Cardiac septum (tissue), 1 donor: Measurements from ENCODE around the gene KRT37. TPM values are rescaled to one million over a fixed set of nuclear protein-coding genes. Genes with fewer than 3 reads are reported as not detected.

Experiments
- DNase-seq: peaks from one replicate; pipeline ENCODE4 v3.0.0-alpha.2; 2020; ENCODE audit warnings: low spot score
- intact Hi-C: fragments of 100-400 bp; cut with DNase I; formaldehyde crosslinking; loops from one replicate; pipeline ENCODE4 v1.14.0; 2022
- long read RNA-seq: library from polyadenylated mRNA; unstranded; transcript quantifications from one replicate; pipeline ENCODE4 v2.0.0, GENCODE V29; 2021
- total RNA-seq: library from RNA; stranded (reverse); fragmentation: NEBNext Ultra II Directional; extraction: Animal tissue kit (Norgen Biotek cat#: 25700); gene quantifications from one replicate; pipeline ENCODE4 v1.2.1, GENCODE V29; 2021
- donor health status: DM: no; HTN: no; CAD: no.

The KRT37 gene
- total RNA-seq: not detected
- long read RNA-seq: 0 reads

DNA sequence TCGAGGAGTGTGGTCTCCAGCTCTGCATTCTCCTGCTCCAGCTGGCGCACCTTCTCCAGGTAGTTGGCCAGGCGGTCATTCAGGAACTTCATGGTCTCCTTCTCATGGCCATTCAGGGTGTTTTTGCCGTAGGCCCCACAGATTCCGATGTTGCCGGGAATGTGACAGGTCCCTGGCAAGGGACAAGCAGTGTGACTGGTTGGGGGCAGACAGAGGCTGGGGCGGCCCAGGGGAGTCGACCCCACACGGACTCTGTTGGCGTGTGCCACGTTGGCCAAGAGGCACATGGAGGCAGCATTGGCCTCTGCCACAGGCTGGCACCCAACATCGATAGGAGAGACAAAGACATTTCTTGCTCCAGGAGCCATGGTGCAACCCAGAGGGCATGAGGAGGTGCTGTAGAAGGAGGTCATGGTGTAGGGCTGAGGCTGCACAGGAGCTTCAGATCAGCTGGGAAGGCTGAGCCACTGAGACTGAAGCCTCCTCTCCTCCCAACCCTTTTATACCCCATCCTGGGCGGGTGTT is at the start of gene KRT37:
Gene KRT37 (minus strand): TSS at position 475 of the 525 bp plus-strand sequence. CDS start 62 bp downstream, at position 413.
- intact Hi-C loops: no loop called here
- DNase-seq: no peak

GRCh38 chr17:41468346-41468745 is 44.0 kb upstream of the KRT37 start:
- intact Hi-C loops: no loop called here
- DNase-seq: no peak

DNA sequence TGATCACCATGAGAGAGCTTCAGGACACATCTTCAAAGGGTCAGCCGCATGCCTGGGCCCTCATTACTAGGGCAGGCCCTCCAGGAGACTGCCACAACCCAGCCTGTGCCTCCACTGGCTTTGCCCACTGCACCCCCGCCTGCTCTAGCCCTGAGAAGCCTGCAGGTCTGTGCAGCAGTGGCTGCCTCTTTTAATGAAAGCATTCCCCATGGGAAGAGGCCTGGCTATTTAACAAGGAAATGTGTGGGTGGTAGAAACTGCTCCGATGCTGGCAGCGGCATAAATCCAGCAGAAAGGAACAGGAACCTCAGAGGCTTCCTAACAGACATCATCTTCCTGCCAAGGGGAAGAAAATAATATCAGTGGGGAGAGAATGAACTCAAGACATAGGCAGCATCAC is 43.2 kb upstream of the KRT37 start:
- intact Hi-C loops: no loop called here
- no peak for DNase-seq

DNA sequence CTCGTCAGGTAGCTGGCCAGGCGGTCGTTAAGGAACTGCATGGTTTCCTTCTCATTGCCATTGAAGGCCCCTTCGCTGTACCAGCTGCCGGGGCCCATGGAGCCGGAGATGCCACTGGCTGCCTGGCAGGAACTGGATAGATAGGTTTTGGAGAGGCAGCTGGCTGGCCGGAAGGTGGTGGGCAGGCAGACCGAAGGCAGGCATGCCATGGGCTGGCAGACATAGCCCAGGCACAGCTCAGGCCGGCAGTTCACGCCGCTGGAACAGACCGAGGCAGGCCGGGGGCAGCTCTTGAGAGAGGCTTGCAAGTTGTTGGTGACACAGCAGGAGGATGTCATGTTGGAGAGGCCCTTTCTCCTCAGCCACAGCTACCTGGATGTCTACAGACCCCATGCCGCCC is 42.6 kb upstream of the KRT37 start, which contains the start of gene KRT32:
Gene KRT32 (minus strand): TSS at position 399 of the 400 bp plus-strand sequence. CDS start 61 bp downstream, at position 338.
- DNase-seq: no peak

GRCh38 chr17:41464682-41465081 is 40.3 kb upstream of the KRT37 start:
- intact Hi-C loops: loop anchor here (2.0 kb wide), 1 partner anchor 162 kb away; the partner anchor contains the start of gene KRTAP29-1
- no peak for DNase-seq

More for the DNA sequence above, 42.6 kb upstream of the KRT37 start, which contains the start of gene KRT32:
- intact Hi-C loops: no loop called here

DNA sequence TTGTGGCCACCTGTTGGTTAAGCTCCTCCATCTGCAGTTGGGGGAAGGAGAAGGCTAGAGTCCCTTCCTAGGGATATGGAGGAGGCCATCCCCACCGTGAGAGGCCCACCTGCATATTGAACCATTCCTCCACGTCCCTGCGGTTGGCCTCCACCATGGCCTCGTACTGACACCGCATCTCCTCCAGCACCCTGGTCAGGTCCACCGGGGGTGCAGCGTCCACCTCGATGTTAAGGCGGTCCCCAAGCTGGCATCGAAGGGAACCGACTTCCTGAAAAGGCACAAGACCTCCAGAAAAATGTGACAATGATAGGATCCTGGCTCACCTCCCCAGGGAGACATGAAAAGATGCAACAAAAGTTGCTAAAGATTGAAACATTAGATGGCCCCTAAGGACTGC is 39.8 kb upstream of the KRT37 start:
- intact Hi-C loops: loop anchor here (2.0 kb wide), 1 partner anchor 161 kb away; the partner anchor contains the start of gene KRTAP29-1
- no peak for DNase-seq

DNA sequence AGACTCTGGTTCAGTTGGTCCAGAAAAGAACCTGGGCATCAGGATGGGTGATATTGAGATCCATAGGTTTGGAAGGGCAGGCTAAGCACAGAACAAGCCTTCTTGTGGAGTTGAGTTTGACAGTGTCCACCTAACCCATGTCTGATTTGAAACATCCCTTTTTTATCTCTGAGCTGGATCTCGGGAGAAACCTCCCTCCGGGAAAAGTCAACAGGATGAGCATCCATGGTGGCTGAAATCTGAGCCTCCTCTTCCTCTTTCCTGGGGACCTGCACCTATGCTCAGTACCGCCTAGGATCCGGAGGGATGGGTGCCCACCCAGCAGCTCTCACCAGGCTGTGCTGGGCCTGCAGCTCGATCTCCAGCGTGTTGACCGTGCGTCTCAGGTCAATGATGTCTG is 39.4 kb upstream of the KRT37 start:
- intact Hi-C loops: loop anchor here (2.0 kb wide), 1 partner anchor 161 kb away; the partner anchor contains the start of gene KRTAP29-1
- DNase-seq: no peak

DNA sequence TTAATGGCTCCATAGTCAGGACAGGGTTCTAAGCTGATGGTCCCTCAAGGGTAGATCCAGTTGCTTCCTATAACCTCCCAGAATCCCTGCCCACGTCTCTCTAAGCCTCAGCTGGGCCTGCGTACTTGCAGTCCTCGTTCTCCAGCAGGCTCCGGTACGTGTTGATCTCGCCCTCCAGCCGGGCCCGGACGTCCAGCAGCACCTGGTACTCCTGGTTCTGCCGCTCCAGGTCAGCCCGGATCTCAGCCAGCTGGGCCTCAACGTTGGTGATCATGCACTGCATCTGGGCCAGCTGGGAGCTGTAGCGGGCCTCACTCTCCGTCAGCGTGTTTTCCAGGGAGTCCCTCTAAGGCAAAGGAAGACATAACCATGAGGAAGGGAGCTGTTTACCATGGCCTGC is 38.3 kb upstream of the KRT37 start:
- intact Hi-C loops: no loop called here
- DNase-seq: no peak

GRCh38 chr17:41457676-41458075 is 33.3 kb upstream of the KRT37 start:
- intact Hi-C loops: no loop called here
- no peak for DNase-seq

- intact Hi-C loops: no loop called here
- no peak for DNase-seq
These were observed 31.8 kb upstream of the KRT37 start for GRCh38 chr17:41456204-41456603.

DNA sequence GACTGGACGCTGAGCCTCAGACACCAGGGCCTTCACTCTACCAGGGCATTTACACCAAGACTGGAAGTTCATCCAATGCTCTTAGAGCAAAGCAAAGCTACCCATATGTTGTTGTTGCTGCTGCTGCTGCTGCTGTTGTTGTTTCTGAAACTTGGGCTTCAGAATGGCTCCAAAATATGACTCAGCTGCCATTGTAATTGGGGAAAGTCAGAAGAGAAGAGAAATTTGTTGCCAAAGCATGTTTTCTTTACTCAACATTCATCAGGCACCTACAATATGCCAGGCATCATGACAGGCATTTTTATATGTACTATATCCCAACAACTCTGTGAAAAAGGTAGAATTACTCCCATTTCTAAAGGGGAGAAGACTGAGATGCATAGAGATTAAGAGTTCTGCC is 30.9 kb upstream of the KRT37 start:
- intact Hi-C loops: no loop called here

GRCh38 chr17:41453066-41453465 is 28.7 kb upstream of the KRT37 start:
- intact Hi-C loops: no loop called here

More for the DNA sequence above, 30.9 kb upstream of the KRT37 start:
- no peak for DNase-seq

DNA sequence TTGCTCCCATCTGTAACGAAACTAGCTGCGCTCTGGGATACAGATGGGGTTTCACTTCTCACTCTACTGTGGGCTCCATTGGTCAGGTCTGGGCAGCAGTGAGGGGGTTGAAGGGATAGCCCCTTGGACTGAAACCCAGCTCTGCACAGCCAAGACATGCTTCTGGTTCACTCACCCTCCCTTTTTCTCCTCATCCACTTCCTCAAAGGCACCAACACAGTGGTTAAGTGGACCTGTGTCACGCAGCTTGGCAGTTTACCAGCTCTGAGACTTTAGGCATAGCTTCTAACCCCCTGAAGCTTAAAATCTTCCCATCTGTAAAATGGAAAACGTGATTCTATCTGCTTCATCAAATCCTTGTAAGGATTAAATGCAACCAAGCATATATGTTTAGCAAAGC is 27.9 kb upstream of the KRT37 start:
- intact Hi-C loops: no loop called here
- DNase-seq: no peak

More at GRCh38 chr17:41453066-41453465, 28.7 kb upstream of the KRT37 start:
- DNase-seq: no peak

DNA sequence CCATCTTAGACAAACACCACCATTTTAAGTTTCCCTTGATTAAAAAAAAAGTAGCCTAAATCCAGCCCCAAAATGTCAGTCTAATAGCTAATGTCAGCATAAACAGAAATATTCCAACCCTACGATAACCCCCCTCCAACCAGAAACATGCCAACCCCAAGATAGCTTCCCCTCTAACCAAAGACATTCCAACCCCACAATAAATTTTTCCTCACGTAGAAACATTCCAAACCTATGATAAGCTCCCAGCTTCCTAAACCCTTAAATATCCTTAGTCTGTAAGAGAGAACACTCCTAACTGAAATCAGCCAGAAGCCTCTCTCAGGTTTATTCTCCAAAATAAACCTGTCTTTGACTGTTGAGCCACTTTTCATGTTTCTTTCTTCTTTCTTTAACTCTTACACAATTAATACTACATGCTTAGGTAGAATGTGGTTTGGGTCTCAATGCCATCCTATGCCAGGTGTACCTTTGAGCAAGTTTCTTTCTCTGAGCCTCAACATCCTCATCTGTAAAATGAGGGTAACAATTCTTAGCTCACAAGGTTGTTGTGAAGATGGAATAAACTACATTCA is 26.9 kb upstream of the KRT37 start:
- DNase-seq: no peak
- intact Hi-C loops: no loop called here

- DNase-seq: no peak
- intact Hi-C loops: no loop called here
These were observed 24.6 kb upstream of the KRT37 start for GRCh38 chr17:41449008-41449407.

GRCh38 chr17:41448506-41448905 is 24.1 kb upstream of the KRT37 start:
- intact Hi-C loops: no loop called here

GRCh38 chr17:41446806-41447205 is 22.4 kb upstream of the KRT37 start:
- intact Hi-C loops: no loop called here
- no peak for DNase-seq

More at GRCh38 chr17:41448506-41448905, 24.1 kb upstream of the KRT37 start:
- no peak for DNase-seq

DNA sequence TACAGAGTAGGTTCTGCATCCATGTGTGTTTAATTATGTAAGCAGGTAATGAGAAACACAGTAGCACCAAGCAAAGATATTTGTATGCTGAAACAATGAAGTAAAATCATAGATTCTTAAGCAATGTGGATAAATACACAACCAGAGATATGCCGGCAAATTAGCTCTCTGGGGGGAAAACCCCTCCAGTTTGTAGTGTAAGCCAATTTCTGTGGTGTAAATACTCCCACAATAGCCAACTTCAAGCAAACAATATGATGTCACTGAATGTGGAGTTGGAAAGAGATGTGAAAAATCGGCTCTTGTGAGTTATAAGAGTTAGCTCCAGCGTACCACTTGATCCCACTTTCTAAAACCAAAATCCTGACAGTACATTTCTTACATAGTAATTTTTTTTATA is 20.3 kb upstream of the KRT37 start:
- no peak for DNase-seq
- intact Hi-C loops: no loop called here

DNA sequence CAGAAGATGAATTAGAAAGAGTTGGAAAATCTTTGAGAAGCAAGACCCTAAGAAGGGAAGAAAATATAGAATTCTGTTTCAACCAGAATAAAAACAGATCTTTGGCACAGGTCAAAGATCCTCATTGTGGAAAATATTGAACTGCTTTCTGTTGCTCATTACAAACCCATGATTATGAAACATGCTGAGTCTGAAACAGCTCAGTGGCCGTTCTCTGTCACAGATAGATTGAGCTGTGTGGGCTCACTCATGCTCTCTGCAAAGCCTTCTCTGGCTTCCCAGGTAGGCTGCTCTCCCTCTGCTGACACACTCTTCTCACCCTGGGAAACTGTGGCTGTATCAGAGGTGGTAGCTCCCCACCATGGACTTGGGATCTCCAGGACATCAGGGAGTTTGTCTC is 19.8 kb upstream of the KRT37 start:
- intact Hi-C loops: no loop called here
- DNase-seq: no peak

DNA sequence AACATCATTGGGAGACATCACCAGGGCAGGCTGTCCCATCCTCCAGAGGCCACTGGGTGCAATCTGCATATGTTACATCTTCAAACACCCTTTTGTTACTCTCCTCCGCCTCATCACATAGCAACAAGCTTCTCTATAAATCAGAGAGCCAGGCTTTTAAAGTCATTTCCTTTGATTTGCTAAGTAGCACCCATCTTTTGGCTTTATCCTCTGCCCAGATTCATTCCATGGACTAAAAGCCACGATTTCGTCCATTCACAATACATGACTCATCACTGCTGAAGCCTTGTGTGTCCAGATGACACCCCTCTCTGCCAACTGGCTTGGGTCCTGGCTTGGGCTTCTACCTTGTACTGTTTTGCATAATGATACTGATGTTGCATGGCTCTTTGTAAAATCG is 18.4 kb upstream of the KRT37 start:
- intact Hi-C loops: no loop called here
- no peak for DNase-seq

DNA sequence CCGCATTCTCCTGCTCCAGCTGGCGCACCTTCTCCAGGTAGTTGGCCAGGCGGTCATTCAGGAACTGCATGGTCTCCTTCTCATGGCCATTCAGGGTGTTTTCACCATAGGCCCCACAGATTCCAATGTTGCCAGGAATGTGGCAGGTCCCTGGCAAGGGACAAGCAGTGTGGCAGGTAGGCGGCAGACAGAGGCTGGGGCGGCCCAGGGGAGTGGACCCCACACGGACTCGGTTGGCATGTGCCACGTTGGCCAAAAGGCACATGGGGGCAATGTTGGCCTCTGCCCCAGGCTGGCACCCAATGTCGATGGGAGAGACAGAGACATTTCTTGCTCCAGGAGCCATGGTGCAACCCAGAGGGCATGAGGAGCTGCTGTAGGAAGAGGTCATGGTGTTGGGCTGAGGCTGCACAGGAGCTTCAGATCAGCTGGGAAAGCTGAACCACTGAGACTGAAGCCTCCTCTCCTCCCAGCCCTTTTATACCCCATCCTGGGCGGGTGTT is 16.2 kb upstream of the KRT37 start, which contains the start of gene KRT38:
Gene KRT38 (minus strand): TSS at position 453 of the 503 bp plus-strand sequence. CDS start 62 bp downstream, at position 391.
- intact Hi-C loops: no loop called here
- DNase-seq: no peak
